NCI-H2107 treated with DMSO at 0.1 percent for 48 hours (cell line): ENCODE results near the gene DELE1.
"Not testable (repeated sequence)": the region's sequence is repeated elsewhere in the genome, so short reads cannot be mapped to it uniquely, and the experiment has no call there.

Source experiments
- DNase-seq: peaks from one replicate; lab custom pipeline; 2025; ENCODE audit not compliant: unreplicated experiment; lab: John Stamatoyannopoulos, UW

Gene DELE1

GRCh38 chr5:141922827-141923447 lies 734 bp upstream of the DELE1 start:
- DNase-seq: not testable (repeated sequence)

GRCh38 chr5:141926434-141926833 lies 2.8 kb downstream of the DELE1 start:
- DNase-seq: no peak

GRCh38 chr5:141928051-141928450 lies 4.4 kb downstream of the DELE1 start:
- no peak for DNase-seq

GRCh38 chr5:141929398-141930058 lies 5.9 kb downstream of the DELE1 start:
- DNase-seq: no peak

- no peak for DNase-seq
Observed at GRCh38 chr5:141931694-141932093, 8.0 kb downstream of the DELE1 start.

GRCh38 chr5:141933151-141933550 lies 9.5 kb downstream of the DELE1 start:
- DNase-seq: no peak

GRCh38 chr5:141934099-141934844 lies 10.6 kb downstream of the DELE1 start:
- peak; percentile 65 for DNase-seq

GRCh38 chr5:141935538-141935937 lies 11.9 kb downstream of the DELE1 start:
- no peak for DNase-seq

- no peak for DNase-seq
Observed at GRCh38 chr5:141940695-141941271, 17.1 kb downstream of the DELE1 start.

- no peak for DNase-seq
Observed at GRCh38 chr5:141941307-141941706, 17.6 kb downstream of the DELE1 start.

- no peak for DNase-seq
Observed at GRCh38 chr5:141941779-141942178, 18.1 kb downstream of the DELE1 start.

- DNase-seq: no peak
Observed at GRCh38 chr5:141942185-141942857, 18.6 kb downstream of the DELE1 start.

- DNase-seq: no peak
Observed at GRCh38 chr5:141944076-141944475, 20.4 kb downstream of the DELE1 start.

- DNase-seq: no peak
Observed at GRCh38 chr5:141945511-141946051, 21.9 kb downstream of the DELE1 start.

GRCh38 chr5:141947316-141947715 lies 23.6 kb downstream of the DELE1 start:
- DNase-seq: no peak

GRCh38 chr5:141948812-141949211 lies 25.1 kb downstream of the DELE1 start:
- DNase-seq: no peak

- no peak for DNase-seq
Observed at GRCh38 chr5:141949511-141949910, 25.8 kb downstream of the DELE1 start.

GRCh38 chr5:141950207-141951005 lies 26.7 kb downstream of the DELE1 start:
- DNase-seq: no peak

- no peak for DNase-seq
Observed at GRCh38 chr5:141951332-141951781, 27.7 kb downstream of the DELE1 start.

- DNase-seq: no peak
Observed at GRCh38 chr5:141952020-141952419, 28.3 kb downstream of the DELE1 start.
